ENCODE data around the gene SYCE3. TPM values are rescaled to one million over a fixed set of nuclear protein-coding genes. Genes with fewer than 3 reads are reported as not detected.

SYCE3 gene
- total and polyA plus RNA-seq, 3 experiments from 2014 or later, result not detected

DNA sequence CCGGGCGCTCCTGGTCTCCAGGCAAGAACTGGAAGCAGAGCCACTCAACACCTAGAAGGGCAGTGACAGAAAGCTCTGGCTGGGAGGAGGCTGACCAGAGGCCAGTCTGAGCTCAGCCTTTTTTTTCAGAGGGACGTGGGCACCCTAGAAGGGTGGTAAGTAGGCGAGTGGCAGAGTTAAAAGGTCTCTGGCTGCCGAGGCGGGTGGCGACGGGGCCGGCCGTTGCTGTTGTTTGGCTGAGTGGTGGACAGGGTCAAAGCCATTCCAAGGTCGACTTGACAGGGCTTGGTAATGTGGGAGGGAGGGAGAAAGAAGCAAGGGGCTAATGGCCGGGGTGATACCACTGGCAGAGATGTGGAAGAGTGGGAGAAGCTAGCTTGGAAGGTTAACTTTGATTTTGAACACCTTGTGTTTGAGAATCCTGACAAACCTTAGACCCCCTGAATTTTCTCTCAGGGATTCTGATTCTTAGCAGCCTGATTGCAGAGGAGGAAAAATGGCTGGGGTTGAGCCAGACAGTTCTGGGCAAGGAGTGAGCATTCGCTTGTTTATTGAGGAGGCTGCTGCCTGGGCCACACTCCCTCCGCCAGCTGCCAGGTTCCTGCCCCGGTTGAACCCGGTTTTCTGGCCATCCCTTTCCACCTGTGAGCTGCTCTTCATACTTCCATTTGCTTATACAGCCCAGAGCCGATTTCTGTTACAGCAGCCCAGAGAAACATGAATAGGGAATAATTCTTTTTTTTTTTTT lies 868 bp upstream of the SYCE3 start:
- no peaks in the 10 kb centered on the region for H3K9me3 Mint-ChIP-seq
- Histone ChIP-seq H3K9me3 (ENCODE audit: low read length) (no peaks in the 10 kb centered on the region), H3K36me3 (ENCODE audit: insufficient read depth, low read length) (no peaks in the 10 kb centered on the region), H3K4me3 (ENCODE audit: low read length) (peak overlapping the region; percentile 85), H3K27me3 (ENCODE audit: insufficient read depth, low read length, poor library complexity, severe bottlenecking) (no peaks in the 10 kb centered on the region), H3K27ac (ENCODE audit: low read depth, low read length) (peak overlapping the region; percentile 29), H3K4me1 (ENCODE audit: insufficient read depth, low read length) (no peaks in the 10 kb centered on the region)
- peaks cover 18 to 21% (median 19%) of the 10 kb centered on the region in 3 donors for H3K4me1 Mint-ChIP-seq
- CTCF ChIA-PET, result interaction anchor here (0.5 to 4.5 kb wide), 27 partner anchors 8 to 333 kb away, joined by 3 to 58 read pairs (median 5); partner anchors contain the start of genes CHKB, CPT1B, KLHDC7B and LMF2
- peak overlapping the region; percentile 73 to 98 (median 92) for H3K4me3 Mint-ChIP-seq
- peaks cover 0 to 8% (median 0%) of the 10 kb centered on the region in 3 donors for H3K36me3 Mint-ChIP-seq
- peak in 1 of 5 donors; percentile 45 for DNase-seq
- H3K27me3 Mint-ChIP-seq, result peaks cover 0 to 4% of the 10 kb centered on the region in 2 donors
- POLR2A ChIA-PET, result interaction anchor here (0.7 to 3.2 kb wide), 10 partner anchors 15 to 327 kb away, joined by 3 to 23 read pairs (median 6); partner anchors contain the start of genes LMF2, NCAPH2, SCO2 and TYMP
- H3K27ac Mint-ChIP-seq, result peak overlapping the region; percentile 7 to 98 (median 90)

DNA sequence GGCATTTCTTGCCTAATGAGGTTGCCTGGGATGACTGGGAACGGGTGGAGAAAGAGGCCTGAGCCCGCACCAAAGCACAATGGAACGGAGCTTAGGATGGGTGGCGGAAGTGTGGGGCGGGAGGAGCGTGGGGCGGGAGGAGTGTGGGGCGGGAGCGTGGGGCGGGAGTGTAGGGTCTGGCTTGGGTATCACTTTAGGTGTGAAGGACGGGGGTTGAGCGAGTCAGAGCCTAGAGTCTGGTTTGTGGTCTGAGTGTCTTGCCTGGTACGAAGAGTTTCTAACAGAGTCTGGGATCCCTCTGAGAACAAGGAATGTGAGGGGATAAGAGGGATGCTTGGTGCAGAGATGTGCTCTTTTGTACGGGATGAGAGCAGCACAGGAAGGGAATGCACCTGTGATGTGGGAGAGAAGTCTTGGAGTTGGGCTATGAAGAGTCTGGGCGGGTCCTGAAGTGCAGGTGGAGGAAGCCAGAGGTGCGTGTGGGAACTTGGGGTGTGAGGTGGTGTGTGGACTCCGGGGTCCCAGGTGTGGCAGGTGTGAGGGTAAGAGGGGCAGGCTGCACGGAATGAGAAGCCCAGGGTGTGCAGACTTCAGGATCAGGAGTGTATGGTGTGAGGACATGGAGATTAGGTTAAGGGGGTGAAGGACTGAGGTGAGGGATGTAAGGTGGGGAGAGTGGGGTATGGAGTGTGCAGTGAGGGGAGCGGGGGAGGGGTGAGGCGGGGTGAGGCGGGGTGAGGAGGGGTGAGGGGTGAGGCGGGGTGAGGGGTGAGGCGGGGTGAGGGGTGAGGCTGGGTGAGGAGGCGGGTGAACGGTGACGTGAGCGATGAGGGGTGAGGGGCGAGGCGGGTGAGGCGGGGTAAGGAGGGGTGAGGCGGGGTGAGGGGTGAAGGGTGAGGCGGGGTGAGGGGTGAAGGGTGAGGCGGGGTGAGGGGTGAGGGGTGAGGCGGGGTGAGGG lies 1.0 kb downstream of the SYCE3 start:
- H3K4me1 Mint-ChIP-seq, result peaks cover 18 to 21% (median 19%) of the 10 kb centered on the region in 3 donors
- H3K36me3 Mint-ChIP-seq, result peaks cover 0 to 2% (median 0%) of the 10 kb centered on the region in 3 donors
- H3K9me3 Mint-ChIP-seq, result no peaks in the 10 kb centered on the region
- Histone ChIP-seq H3K36me3 (ENCODE audit: insufficient read depth, low read length) (no peaks in the 10 kb centered on the region), H3K9me3 (ENCODE audit: low read length) (no peaks in the 10 kb centered on the region), H3K27ac (ENCODE audit: low read depth, low read length) (no peak overlapping the region), H3K27me3 (ENCODE audit: insufficient read depth, low read length, poor library complexity, severe bottlenecking) (no peaks in the 10 kb centered on the region), H3K4me3 (ENCODE audit: low read length) (no peak overlapping the region), H3K4me1 (ENCODE audit: insufficient read depth, low read length) (no peaks in the 10 kb centered on the region)
- peaks cover 0 to 4% of the 10 kb centered on the region in 2 donors for H3K27me3 Mint-ChIP-seq
- ChIA-PET CTCF (interaction anchor here (1.9 kb wide), 1 partner anchor 36 kb away, joined by 10 read pairs; the partner anchor contains the start of gene SCO2), POLR2A (no interaction called here)
- DNase-seq, result peak in 1 of 5 donors; percentile 44
- H3K27ac Mint-ChIP-seq, result peak overlapping the region; percentile 45 to 89 (median 80)
- H3K4me3 Mint-ChIP-seq, result peak overlapping the region; percentile 20 to 81 (median 58)

GRCh38 chr22:50560034-50560433 lies 2.7 kb downstream of the SYCE3 start:
- H3K27ac Mint-ChIP-seq, result no peak overlapping the region
- POLR2A ChIA-PET, result no interaction called here
- peaks cover 18 to 21% (median 19%) of the 10 kb centered on the region in 3 donors for H3K4me1 Mint-ChIP-seq
- H3K4me3 ChIP-seq (ENCODE audit: low read length), result no peak overlapping the region
- no peaks in the 10 kb centered on the region for H3K36me3 ChIP-seq (ENCODE audit: insufficient read depth, low read length)
- H3K27ac ChIP-seq (ENCODE audit: low read depth, low read length), result no peak overlapping the region
- no peaks in the 10 kb centered on the region for H3K27me3 Mint-ChIP-seq
- no peaks in the 10 kb centered on the region for H3K9me3 ChIP-seq (ENCODE audit: low read length)
- no peak for DNase-seq
- no peaks in the 10 kb centered on the region for H3K27me3 ChIP-seq (ENCODE audit: insufficient read depth, low read length, poor library complexity, severe bottlenecking)
- H3K9me3 Mint-ChIP-seq, result no peaks in the 10 kb centered on the region
- H3K4me3 Mint-ChIP-seq, result no peak overlapping the region
- no peaks in the 10 kb centered on the region for H3K4me1 ChIP-seq (ENCODE audit: insufficient read depth, low read length)
- peaks cover 0 to 2% (median 0%) of the 10 kb centered on the region in 3 donors for H3K36me3 Mint-ChIP-seq
- CTCF ChIA-PET, result interaction anchor here (1.3 to 1.9 kb wide), 3 partner anchors 12 to 46 kb away, joined by 3 to 10 read pairs (median 8); partner anchors contain the start of gene SCO2

DNA sequence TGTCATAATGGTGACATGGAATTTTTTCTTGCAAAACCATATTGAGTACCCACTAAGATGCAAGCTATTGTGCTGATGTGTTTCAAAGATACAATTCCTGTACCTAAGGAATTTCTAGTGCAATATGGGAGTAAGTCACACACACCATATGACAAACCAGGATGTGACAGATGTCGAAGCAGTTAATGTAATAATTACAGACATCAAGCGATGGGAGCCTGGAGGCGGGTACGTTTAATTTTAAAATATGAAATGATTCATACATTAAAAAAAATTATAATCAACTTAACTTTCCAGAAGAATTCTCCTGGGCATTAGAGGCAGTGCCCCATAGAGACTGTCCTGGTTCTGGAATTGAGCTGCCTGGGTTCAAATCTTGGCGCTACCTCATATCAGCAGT lies 6.0 kb downstream of the SYCE3 start:
- Mint-ChIP-seq H3K27me3 (no peaks in the 10 kb centered on the region), H3K36me3 (no peaks in the 10 kb centered on the region), H3K27ac (no peak overlapping the region), H3K4me3 (no peak overlapping the region), H3K9me3 (no peaks in the 10 kb centered on the region), H3K4me1 (peaks cover 7 to 10% (median 8%) of the 10 kb centered on the region in 3 donors)
- Histone ChIP-seq H3K27me3 (ENCODE audit: insufficient read depth, low read length, poor library complexity, severe bottlenecking) (no peaks in the 10 kb centered on the region), H3K27ac (ENCODE audit: low read depth, low read length) (no peak overlapping the region), H3K9me3 (ENCODE audit: low read length) (no peaks in the 10 kb centered on the region), H3K4me3 (ENCODE audit: low read length) (no peak overlapping the region), H3K4me1 (ENCODE audit: insufficient read depth, low read length) (no peaks in the 10 kb centered on the region), H3K36me3 (ENCODE audit: insufficient read depth, low read length) (no peaks in the 10 kb centered on the region)
- CTCF ChIA-PET, result interaction anchor here (1.1 to 2.1 kb wide), 3 partner anchors 11 to 65 kb away, joined by 3 to 7 read pairs (median 4); partner anchors contain the start of genes KLHDC7B and SCO2
- POLR2A ChIA-PET, result interaction anchor here (1.3 kb wide), 1 partner anchor 16 kb away, joined by 3 read pairs; no protein-coding TSS in a partner anchor
- peak in 1 of 5 donors; percentile 8 for DNase-seq

DNA sequence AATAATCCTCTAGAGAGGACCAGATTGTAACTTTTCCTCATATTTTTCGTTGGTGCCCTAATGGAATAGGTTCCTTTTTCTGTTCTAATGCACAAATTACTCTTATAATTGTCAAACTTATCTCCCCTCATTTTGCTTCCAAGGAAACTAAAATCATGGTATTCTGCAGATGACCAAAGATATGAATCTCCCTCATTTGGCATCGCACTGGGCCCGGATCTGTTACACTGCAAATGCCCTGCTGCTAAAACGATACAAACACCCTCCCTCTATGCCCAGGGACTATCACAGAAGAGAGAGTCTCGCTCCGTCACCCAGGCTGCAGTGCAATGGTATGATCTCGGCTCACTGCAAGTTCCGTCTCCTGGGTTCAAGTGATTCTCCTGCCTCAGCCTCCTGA lies 9.4 kb downstream of the SYCE3 start:
- CTCF ChIA-PET, result no interaction called here
- POLR2A ChIA-PET, result no interaction called here

DNA sequence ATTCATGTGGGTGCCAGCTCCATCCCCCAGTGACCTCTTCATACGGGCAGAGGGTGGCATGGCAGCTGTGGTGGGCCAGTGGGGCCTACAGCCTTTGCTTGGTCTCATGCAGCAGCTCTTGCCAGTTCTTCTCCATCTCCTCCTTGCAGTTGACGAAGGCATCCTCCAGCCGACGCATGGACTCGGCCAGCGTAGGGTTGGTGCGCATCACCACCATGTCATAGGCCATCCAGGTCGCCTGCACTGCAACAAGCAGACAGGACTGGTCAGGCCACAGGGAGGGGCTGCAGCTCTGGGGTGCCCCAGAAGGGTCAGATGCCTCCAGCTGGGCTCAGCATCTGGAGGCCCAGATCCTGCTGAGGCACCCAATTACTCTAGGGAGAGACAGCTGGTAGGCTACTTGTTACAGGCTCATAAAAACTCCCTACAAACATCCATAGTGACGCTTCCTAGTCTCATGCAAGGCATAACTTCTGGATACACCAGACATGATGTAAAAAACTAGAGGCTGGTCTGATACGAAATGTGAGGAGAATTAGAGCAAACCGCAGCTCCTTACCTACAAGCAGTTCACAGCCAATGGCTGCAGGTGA lies 11.5 kb downstream of the SYCE3 start:
- Mint-ChIP-seq H3K4me3 (peak overlapping the region in 5 of 7 donors; percentile 32 to 81 (median 60)), H3K36me3 (peaks cover 0 to 2% (median 0%) of the 10 kb centered on the region in 3 donors), H3K4me1 (peaks cover 15 to 34% (median 18%) of the 10 kb centered on the region in 3 donors), H3K27me3 (no peaks in the 10 kb centered on the region), H3K27ac (peak overlapping the region in 3 of 8 donors; percentile 65 to 81 (median 68)), H3K9me3 (no peaks in the 10 kb centered on the region)
- CTCF ChIA-PET, result interaction anchor here (1.5 to 4.6 kb wide), 4 partner anchors 12 to 69 kb away, joined by 7 to 47 read pairs (median 20); partner anchors contain the start of genes SCO2 and SYCE3
- DNase-seq, result peak in 1 of 5 donors; percentile 30
- no peaks in the 10 kb centered on the region for H3K27me3 ChIP-seq (ENCODE audit: insufficient read depth, low read length, poor library complexity, severe bottlenecking)
- H3K9me3 ChIP-seq (ENCODE audit: low read length), result no peaks in the 10 kb centered on the region
- H3K4me3 ChIP-seq (ENCODE audit: low read length), result no peak overlapping the region
- no peak overlapping the region for H3K27ac ChIP-seq (ENCODE audit: low read depth, low read length)
- POLR2A ChIA-PET, result interaction anchor here (1.4 to 2.0 kb wide), 2 partner anchors 12 to 26 kb away, joined by 4 to 6 read pairs; partner anchors contain the start of gene SCO2
- H3K4me1 ChIP-seq (ENCODE audit: insufficient read depth, low read length), result peaks cover 29% of the 10 kb centered on the region
- no peaks in the 10 kb centered on the region for H3K36me3 ChIP-seq (ENCODE audit: insufficient read depth, low read length)

More for the DNA sequence above, 9.4 kb downstream of the SYCE3 start:
- Mint-ChIP-seq H3K9me3 (no peaks in the 10 kb centered on the region), H3K36me3 (peaks cover 0 to 2% (median 0%) of the 10 kb centered on the region in 3 donors), H3K27me3 (no peaks in the 10 kb centered on the region), H3K4me1 (peaks cover 15 to 27% (median 17%) of the 10 kb centered on the region in 3 donors), H3K27ac (no peak overlapping the region), H3K4me3 (no peak overlapping the region)
- no peaks in the 10 kb centered on the region for H3K27me3 ChIP-seq (ENCODE audit: insufficient read depth, low read length, poor library complexity, severe bottlenecking)
- no peaks in the 10 kb centered on the region for H3K9me3 ChIP-seq (ENCODE audit: low read length)
- H3K4me3 ChIP-seq (ENCODE audit: low read length), result no peak overlapping the region
- DNase-seq, result peak in 1 of 5 donors; percentile 12
- no peaks in the 10 kb centered on the region for H3K36me3 ChIP-seq (ENCODE audit: insufficient read depth, low read length)
- H3K4me1 ChIP-seq (ENCODE audit: insufficient read depth, low read length), result peaks cover 25% of the 10 kb centered on the region
- no peak overlapping the region for H3K27ac ChIP-seq (ENCODE audit: low read depth, low read length)

DNA sequence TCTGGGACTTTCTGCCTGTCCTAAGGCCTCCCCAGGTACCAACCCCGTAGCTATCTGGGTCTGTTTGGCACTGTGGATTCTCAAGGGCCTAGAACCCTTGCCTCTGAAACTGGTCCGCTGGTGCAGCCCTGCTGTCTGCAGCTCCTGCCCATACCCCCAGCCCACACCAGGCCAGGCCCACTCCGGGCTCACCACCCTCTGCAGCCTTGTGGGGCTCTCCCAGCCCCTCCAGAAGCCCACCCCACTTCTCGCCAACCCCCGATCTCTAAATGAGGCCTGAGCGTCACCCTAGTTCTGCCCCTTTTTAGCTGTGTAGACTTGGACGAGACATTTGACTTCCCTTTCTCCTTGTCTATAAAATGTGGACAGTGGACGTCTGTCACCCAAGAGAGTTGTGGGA lies 12.3 kb downstream of the SYCE3 start:
- Histone ChIP-seq H3K36me3 (ENCODE audit: insufficient read depth, low read length) (no peaks in the 10 kb centered on the region), H3K27ac (ENCODE audit: low read depth, low read length) (no peak overlapping the region), H3K4me1 (ENCODE audit: insufficient read depth, low read length) (peaks cover 36% of the 10 kb centered on the region), H3K9me3 (ENCODE audit: low read length) (no peaks in the 10 kb centered on the region), H3K4me3 (ENCODE audit: low read length) (no peak overlapping the region), H3K27me3 (ENCODE audit: insufficient read depth, low read length, poor library complexity, severe bottlenecking) (no peaks in the 10 kb centered on the region)
- DNase-seq, result peak in 1 of 5 donors; percentile 31
- Mint-ChIP-seq H3K4me1 (peaks cover 22 to 43% (median 26%) of the 10 kb centered on the region in 3 donors), H3K27ac (peak overlapping the region in 7 of 8 donors; percentile 39 to 86 (median 72)), H3K36me3 (peaks cover 0 to 2% (median 0%) of the 10 kb centered on the region in 3 donors), H3K4me3 (peak overlapping the region; percentile 72 to 84 (median 77)), H3K9me3 (no peaks in the 10 kb centered on the region), H3K27me3 (no peaks in the 10 kb centered on the region)
- POLR2A ChIA-PET, result interaction anchor here (1.4 to 2.0 kb wide), 2 partner anchors 11 to 25 kb away, joined by 4 to 6 read pairs; partner anchors contain the start of gene SCO2
- CTCF ChIA-PET, result interaction anchor here (1.5 to 4.6 kb wide), 4 partner anchors 13 to 70 kb away, joined by 7 to 47 read pairs (median 20); partner anchors contain the start of genes SCO2 and SYCE3
